GM21390 (cell line): ENCODE results near the gene SS18L1.

Source experiments
- ATAC-seq: cut with Tn5 transposase; IDR thresholded peaks from one replicate; pipeline ENCODE4 v1.9.1; 2021; ENCODE audit not compliant: unreplicated experiment

The SS18L1 gene

DNA sequence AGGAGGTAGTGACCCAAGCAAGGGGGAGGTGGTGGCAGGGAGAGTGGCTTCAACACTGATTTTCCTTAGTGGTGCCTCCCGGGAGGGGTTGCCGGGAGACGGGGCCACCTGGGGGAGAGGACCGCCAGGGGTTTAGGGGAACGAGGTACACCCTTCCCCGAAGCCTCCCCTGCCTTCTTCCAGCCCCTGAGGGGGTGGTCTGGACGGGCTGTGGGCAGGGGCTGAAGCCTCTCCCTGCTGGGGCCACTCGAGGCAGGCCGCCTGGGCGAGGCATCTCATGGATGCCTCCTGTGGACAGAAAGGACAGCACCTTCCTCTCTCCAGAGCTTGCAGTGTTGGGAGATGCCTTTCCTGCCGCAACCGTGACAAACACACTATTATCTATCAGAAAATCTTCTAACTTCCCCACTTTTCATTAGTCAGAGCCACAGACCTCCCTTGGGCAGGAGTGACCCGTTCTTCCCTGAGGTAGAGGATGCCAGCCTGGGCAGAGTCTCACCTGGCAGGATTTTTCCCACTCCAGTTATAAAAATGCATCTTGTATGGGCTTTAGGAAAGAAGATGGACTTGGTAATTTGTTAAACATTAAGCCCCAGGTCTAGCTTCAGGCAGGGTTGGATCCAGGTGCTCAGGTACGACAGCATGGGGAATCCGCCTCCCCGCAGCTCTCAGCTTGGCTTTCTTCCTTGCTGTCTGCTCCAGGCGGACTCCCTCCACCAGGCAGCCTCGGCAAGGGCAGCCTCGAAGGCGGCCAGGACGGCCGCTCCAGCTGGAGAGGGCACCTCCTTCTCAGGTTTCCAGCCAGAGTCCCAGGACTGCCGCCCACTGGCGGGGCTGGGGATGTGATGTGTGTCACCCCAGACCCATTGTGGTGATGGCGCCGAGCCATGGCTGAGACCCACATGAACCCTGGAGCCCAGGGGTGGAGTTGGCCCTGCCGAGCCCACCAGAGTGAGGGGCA lies 65.5 kb downstream of the SS18L1 start:
- no peak for ATAC-seq

GRCh38 chr20:62209850-62210495 lies 66.4 kb downstream of the SS18L1 start:
- ATAC-seq = no peak

GRCh38 chr20:62210496-62210855 lies 66.9 kb downstream of the SS18L1 start:
- ATAC-seq = no peak

DNA sequence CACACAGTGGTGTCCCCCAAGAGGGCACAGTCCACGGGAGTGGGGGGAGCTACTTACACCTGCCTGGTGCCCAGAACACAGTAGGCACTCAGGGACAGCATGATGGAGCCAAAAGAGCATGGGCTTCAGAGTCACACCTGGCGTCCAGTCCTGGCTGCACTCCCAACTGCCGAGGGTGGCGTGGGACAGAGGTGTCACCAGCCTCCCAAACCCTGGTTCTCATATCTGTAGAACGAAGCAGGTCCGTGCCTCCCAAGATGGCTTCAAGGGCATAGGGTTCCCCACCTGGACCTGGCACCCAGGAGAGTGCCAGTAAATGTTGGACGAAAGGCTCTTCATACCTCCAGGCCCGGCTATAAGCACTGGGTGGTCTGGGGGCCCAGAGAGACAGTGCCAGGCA lies 67.6 kb downstream of the SS18L1 start:
- ATAC-seq = no peak

- ATAC-seq = no peak
Measured at GRCh38 chr20:62211769-62212288, 68.3 kb downstream of the SS18L1 start.

DNA sequence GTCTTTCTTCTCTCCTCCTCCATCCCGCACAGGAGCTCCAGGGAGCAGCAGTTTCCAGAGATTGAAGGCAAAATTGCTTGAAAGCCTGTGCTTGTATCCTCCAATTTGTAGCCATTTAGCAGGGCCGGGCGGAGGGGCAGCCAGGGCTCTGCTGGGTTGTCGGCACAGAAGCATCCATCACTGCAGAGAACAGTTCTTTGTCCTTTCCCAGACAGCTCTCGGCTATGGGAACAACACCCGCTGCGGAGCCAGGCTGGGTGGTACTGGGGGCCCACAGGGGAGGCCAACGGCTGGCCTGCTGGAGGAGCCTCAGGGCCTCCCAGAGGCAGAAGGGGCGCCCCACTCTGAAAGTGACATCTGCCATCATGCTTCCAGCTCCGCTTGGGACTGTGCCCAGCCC lies 68.7 kb downstream of the SS18L1 start:
- ATAC-seq = no peak

DNA sequence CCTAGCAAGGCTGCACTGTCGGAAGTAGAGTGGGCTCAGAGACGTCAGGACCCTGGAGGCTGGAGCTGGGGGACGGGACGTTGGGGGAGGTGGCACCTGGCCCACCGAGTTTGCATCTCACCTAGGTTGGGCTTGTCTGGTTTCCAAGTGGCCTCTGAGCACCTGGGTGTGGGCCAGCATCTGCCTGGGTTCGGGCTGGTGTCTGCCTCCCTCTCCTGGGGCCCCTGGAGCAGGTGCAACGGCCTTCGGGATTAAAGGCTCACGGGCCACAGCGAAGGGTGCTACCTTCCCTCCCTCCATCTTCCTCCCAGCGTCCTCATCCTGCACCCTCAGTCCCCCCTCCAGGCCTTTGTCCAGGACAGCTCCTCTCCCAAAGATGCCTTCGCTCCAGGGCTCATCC lies 70.5 kb downstream of the SS18L1 start:
- no peak for ATAC-seq

GRCh38 chr20:62215020-62215990 lies 71.7 kb downstream of the SS18L1 start:
- no peak for ATAC-seq

- no peak for ATAC-seq
Measured at GRCh38 chr20:62215991-62216635, 72.5 kb downstream of the SS18L1 start.

DNA sequence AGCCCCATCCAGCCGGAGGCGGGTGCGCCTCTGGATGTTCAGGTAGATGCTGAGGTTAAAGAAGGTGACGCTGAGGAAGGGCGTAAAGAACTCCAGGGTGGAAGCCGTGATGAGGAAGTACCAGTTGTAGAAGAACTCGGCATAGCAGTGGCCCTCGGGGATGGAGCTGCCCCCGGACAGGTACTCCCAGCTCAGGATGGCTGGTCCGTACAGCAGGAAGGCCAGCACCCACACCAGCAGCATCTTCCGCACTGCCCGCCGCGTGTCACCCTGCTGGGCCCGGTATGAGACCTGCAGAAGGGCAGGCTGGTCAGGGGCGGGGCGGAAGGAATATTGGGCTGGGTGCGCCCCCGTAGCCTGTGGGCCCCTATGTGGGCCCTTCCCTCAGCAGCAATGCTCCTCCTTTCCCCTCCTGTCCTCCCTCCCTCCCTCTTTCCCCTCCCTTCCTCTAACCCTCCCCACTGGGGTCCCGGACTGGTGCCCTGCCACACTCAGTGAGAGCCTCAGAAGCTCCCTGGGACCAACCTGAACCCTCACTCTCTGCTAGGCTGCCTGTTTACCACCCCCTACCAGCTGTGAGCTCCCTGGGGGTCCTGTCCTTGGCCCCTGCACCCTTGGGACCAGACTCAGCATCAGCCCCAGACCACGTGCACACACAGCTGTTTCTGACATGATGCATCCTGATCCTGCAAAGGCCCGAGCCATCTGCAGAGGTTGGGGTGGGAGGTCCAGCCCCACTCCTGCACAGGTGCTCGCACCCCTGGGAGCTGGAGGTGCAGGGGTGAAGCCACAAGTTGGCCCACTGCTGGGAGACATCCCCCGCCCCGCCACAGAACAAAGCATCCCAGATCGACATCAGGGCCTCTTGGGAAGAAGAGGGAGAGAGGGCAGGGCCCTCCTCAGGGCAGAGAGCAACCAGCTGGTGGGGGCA lies 73.3 kb downstream of the SS18L1 start:
- no peak for ATAC-seq

DNA sequence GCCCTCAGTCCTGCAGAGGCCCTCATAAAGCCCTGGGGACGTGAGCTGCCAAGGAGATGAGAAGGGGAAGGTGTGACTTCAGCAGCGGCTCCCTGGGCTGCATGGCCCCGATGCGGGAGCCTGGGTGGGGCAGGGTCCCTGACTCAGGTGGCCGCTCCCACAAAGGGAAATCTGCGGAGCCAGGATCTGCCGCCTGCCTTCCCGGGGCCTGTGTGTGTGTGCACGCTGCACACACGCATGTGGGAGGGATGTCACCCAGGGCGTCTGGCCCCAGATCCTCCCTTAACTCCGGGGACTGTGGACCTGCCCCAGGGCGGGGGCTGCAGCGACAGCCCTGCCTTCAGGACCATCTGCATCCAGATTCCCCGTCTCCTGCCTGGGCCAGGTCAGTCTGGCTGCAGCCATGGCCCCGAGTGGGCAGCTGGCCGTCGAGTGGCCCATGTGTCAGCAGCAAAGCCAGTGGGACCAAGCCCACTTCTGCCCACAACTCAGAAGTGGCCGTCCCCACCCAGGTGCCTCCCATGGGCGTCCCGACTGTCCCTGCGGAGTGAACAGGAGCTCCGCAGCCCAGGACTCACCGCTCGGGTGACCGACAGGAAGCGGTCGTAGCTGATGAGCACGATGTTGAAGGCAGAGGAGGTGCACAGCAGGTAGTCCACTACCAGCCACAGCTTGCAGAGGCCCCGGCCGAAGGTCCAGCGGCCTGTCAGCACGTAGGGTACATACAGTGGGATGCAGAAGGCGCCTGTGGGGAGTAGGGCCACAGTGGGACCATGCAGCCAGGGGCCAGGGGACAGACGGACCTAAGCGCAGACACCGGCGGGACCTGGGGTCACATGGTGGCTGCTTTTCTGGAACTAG lies 74.6 kb downstream of the SS18L1 start:
- ATAC-seq = no peak

GRCh38 chr20:62219101-62219991 lies 75.8 kb downstream of the SS18L1 start:
- no peak for ATAC-seq

DNA sequence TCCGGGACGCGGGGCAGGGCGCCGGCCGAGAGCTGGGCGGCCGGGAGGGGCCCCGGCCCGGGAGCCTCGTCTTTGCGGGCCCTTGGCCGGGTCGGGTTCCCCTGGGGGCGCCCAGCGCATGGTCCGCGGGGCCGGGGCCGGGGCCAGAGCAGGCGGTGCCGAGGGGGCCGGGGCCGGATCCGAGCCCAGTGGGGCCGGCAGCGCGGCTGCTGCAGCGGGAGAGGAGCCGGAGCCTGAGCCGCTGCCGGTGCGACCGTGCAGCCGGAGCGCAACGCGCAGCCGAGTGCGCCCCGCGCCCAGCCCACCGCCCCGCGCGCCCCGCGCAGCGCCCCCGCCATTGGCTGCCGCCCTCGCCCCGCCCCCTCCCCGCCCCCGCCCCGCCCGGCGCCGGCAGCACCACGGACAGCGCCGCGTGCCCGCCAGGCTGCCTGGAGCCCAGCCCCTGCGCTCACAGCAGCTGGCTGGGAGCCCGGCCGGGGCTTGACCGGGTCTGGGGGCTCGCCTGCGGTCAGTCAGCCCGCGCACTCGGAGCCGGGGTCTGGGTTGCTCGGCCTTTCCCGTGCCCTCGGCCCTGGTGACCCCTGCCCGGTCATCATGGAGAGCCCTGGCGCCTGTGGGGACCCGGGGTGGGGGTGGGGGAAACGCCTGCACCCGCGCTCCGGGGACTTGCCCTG lies 76.6 kb downstream of the SS18L1 start, which contains the start of gene HRH3:
TSS of gene HRH3 (minus strand) at position 287 of the 674 bp plus-strand sequence. CDS start 308 bp downstream, outside the sequence.
- ATAC-seq = no peak

- no peak for ATAC-seq
Measured at GRCh38 chr20:62220666-62221568, 77.3 kb downstream of the SS18L1 start.

DNA sequence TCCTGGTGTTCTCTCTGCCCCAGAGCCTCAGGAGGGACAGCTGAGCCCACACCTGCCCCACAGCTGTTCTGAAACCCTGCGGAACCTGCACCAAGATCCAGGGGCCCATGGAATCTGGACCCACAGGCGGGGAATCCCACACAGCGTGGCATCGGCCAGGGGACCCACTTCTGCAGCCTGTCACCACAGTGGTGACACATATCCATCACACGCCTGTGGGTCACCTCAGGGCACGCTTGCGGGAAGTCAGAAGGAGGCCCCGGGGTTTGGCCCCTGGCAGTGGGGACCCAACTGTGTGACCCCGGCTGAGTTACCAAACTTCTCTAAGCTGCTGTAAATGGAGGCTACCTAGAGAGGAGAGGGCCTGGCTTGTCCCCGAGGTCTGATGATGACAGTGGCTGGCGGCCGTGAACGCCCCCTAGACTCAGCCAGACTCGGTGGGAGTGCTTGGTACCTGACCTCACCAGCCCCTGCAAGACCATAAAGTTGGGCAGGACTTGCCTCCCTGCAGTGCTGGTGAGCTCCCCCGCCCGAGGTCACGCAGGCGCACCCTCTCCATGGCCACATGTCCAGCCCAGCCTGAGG lies 78.8 kb downstream of the SS18L1 start:
- ATAC-seq = no peak
